ENCODE results near the gene CHST11.

Gene CHST11

DNA sequence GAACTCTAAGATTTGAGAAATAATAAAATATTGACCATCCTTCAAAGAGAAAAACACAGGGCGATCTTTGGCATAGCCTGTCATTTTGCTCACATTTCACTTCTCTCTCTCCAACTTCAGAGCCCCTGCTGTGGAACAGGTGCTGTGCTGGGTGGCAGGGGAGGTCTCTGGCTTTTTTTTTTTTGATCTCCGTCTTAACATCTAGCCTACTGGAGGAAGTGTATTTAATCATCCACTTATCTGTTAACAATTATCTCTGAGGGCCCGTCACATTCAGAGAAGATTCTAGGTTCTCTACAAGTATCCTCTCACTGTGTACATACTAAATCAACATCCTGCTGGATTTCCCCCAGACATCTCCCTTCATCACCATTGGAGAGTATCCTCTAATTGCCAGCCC, 34.1 kb downstream of the CHST11 start:
- H3K27me3 Mint-ChIP-seq = no peaks in the 10 kb centered on the region
- H3K4me1 Mint-ChIP-seq (ENCODE audit: low read depth) = peaks cover 92% of the 10 kb centered on the region
- peaks cover 14% of the 10 kb centered on the region for H3K36me3 Mint-ChIP-seq (ENCODE audit: low read depth)
- no peaks in the 10 kb centered on the region for H3K9me3 Mint-ChIP-seq
- H3K27ac Mint-ChIP-seq = peak overlapping the region; percentile 57
- H3K4me3 Mint-ChIP-seq = peak overlapping the region; percentile 24

DNA sequence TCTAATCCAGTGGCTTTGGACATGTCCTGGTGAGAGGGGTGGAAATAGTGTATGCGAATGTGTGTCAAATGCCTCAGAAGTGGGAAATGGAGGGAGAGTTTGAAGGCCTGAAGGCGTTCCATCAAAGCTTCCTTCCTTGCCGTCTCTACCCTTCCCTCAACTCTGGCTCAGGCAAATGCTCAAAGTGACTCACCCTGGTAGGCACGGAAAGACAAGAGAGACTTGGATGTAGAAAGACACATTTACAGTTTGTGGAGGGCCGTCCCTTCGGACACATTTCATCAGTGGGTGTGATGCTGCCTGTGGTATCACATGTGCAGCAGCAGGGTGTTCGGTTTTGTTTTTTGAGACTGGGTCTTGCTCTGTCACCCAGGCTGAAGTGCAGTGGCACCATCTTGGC, 36.7 kb downstream of the CHST11 start:
- H3K4me3 Mint-ChIP-seq = no peak overlapping the region
- no peaks in the 10 kb centered on the region for H3K9me3 Mint-ChIP-seq
- peaks cover 92% of the 10 kb centered on the region for H3K4me1 Mint-ChIP-seq (ENCODE audit: low read depth)
- peak overlapping the region; percentile 77 for H3K27ac Mint-ChIP-seq
- H3K27me3 Mint-ChIP-seq = no peaks in the 10 kb centered on the region
- H3K36me3 Mint-ChIP-seq (ENCODE audit: low read depth) = peaks cover 16% of the 10 kb centered on the region

DNA sequence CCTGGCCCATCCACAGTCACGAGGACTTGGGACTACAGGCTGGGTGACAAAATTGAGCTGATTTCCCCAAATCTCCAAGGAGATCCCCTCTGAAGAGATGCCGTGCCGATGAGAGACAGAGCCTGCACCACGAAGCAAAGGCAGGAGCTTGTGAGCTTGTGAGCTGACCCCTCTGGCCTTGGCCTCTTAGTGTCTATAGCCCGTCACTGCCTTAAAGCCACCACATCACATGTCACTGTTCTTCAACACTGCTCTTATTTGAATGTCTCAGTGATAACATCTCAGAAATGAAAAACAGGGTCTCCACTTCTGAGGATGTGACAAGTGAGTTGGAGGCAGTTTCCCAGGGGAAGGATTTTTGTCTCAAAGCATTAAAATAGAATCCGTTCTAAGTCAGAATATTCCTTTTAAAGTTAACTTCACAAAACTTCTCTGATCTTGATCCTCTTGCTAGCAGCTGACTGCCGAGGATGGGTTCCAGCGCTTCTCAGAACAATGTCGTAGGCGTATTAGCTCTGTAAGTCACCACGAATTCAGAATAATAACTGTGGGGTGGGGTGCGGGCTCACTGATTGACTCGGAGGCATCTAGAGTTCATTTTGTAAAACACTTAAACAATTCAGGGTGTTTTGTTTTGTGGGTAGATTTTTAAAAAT, 37.5 kb downstream of the CHST11 start:
- no peaks in the 10 kb centered on the region for H3K27me3 Mint-ChIP-seq

DNA sequence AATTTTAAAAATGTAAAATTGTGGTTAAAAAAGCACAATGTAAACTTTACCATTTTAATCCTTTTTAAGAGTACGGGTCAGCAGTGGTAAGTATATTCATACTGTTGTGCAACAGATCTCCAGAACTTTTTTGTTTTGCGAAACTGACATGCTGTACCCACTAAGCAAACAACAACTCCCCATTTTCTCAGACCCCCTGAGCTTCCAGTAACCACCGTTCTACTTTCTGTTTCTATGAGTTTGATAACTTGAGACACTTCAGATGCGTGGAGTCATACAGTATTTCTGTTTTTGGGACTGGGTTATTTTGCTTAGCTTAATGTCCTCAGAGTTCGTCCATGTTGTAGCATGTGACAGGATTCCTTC, 38.0 kb downstream of the CHST11 start:
- no peaks in the 10 kb centered on the region for H3K9me3 Mint-ChIP-seq
- peaks cover 100% of the 10 kb centered on the region for H3K4me1 Mint-ChIP-seq (ENCODE audit: low read depth)
- peak overlapping the region; percentile 74 for H3K4me3 Mint-ChIP-seq
- peaks cover 16% of the 10 kb centered on the region for H3K36me3 Mint-ChIP-seq (ENCODE audit: low read depth)
- H3K27ac Mint-ChIP-seq = peak overlapping the region; percentile 89
- no peaks in the 10 kb centered on the region for H3K27me3 Mint-ChIP-seq

More for the DNA sequence above, 37.5 kb downstream of the CHST11 start:
- Mint-ChIP-seq H3K27ac (peak overlapping the region; percentile 89), H3K36me3 (ENCODE audit: low read depth) (peaks cover 16% of the 10 kb centered on the region), H3K9me3 (no peaks in the 10 kb centered on the region), H3K4me3 (peak overlapping the region; percentile 74), H3K4me1 (ENCODE audit: low read depth) (peaks cover 99% of the 10 kb centered on the region)

DNA sequence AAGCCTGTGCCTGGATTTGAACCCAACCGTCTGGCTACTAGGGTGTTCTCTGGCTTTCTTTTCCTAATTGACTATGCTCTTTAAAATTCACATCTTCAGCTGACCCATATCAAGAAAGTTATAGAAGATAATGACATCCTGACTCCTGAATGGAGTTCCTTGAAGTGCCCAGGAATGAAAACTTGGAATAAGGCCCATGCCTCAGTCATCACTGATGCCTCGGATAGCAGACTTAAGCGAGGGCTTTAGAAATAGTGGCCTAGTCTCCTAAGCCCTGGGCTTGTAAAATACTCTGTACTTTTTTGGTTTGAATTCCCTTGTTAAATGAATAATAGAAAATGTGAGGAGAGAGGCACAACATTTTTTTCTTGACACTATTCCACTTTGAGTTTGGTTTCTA, 39.0 kb downstream of the CHST11 start:
- no peaks in the 10 kb centered on the region for H3K9me3 Mint-ChIP-seq
- no peaks in the 10 kb centered on the region for H3K27me3 Mint-ChIP-seq
- peak overlapping the region; percentile 25 for H3K4me3 Mint-ChIP-seq
- no peak overlapping the region for H3K27ac Mint-ChIP-seq
- peaks cover 16% of the 10 kb centered on the region for H3K36me3 Mint-ChIP-seq (ENCODE audit: low read depth)
- peaks cover 100% of the 10 kb centered on the region for H3K4me1 Mint-ChIP-seq (ENCODE audit: low read depth)

DNA sequence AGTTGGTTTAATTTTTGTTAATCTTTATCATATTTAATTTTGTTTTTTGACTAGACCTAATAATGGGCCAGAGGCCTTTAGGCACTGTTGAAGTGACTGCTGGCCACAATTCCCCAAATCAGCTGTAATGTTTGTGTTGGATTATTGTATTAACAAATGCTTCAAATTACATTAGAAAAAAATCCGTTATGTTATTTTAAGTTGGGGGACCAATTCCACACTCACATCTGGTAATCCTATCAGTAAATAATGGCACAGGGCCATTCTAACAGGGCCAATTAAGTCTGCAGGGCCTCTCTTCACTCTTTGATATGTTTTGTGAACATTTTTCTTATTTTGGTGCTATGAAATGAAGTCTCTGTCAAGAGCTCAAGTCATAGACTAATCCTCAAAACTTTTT, 39.6 kb downstream of the CHST11 start:
- Mint-ChIP-seq H3K4me3 (no peak overlapping the region), H3K27ac (no peak overlapping the region), H3K27me3 (no peaks in the 10 kb centered on the region), H3K36me3 (ENCODE audit: low read depth) (peaks cover 16% of the 10 kb centered on the region), H3K9me3 (no peaks in the 10 kb centered on the region), H3K4me1 (ENCODE audit: low read depth) (peaks cover 100% of the 10 kb centered on the region)

DNA sequence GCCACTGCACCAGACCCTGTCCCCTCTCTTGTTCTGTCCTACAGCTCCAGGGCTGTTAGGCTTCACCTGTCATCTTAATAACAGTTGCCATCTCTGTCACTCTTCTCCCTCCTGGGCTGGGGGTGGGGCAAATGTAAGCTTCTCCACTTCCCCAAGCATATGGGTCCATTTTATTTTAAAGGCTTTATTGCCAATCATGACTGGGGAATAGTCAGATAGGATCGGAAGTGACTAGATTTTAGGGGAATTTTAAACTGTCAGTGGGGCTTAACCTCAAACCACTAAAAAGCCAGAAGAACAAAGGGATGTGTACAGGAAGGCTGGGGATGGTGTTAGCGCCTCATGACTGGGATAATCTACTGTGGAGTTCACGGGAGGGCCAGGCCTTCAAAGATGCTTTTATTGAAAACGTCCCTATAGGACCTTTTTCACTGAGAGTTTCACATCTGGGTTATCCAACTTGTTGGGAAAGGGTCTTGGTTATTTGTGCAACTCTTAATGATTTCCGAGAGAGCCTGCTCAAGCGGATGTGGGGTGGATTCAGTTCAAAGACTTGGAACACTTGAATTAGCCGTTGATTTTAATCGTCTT, 41.6 kb downstream of the CHST11 start:
- Mint-ChIP-seq H3K36me3 (ENCODE audit: low read depth) (peaks cover 15% of the 10 kb centered on the region), H3K9me3 (no peaks in the 10 kb centered on the region), H3K4me1 (ENCODE audit: low read depth) (peaks cover 100% of the 10 kb centered on the region), H3K4me3 (peak overlapping the region; percentile 19), H3K27ac (peak overlapping the region; percentile 78), H3K27me3 (no peaks in the 10 kb centered on the region)

DNA sequence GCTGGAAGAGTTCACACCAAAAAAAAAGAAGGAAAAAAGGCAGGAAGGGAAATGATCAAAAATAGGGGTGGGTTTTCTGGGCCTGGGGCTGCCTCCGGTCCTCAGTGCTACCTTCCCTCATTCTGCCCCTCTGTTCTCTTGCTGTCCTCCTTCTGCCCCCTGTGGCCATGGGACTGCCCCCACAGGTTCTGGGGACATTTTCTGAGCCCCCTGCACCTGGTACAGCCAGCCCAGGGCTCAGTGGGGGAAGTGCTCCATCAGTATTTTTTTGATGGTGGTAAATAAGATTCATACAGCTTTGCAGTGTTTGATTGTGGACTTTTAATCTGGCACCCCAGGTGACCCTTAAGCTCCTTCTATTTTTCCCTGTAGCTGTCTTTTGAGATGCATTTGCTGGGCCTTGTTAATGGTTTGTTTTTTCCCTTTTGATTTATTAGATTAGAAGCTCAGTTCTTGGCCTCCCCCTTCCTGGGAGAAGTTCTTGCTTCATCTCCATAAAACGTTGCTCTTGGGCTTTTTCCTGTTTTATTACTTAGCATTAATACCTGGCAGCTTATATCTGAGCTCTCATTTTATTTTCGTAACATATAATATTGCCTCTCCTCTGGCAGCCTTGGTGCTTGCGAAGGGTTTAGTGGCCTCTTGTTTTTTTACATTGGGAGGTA, 43.1 kb downstream of the CHST11 start:
- Mint-ChIP-seq H3K9me3 (no peaks in the 10 kb centered on the region), H3K36me3 (ENCODE audit: low read depth) (peaks cover 15% of the 10 kb centered on the region), H3K4me3 (no peak overlapping the region), H3K27me3 (no peaks in the 10 kb centered on the region), H3K27ac (no peak overlapping the region), H3K4me1 (ENCODE audit: low read depth) (peaks cover 95% of the 10 kb centered on the region)

DNA sequence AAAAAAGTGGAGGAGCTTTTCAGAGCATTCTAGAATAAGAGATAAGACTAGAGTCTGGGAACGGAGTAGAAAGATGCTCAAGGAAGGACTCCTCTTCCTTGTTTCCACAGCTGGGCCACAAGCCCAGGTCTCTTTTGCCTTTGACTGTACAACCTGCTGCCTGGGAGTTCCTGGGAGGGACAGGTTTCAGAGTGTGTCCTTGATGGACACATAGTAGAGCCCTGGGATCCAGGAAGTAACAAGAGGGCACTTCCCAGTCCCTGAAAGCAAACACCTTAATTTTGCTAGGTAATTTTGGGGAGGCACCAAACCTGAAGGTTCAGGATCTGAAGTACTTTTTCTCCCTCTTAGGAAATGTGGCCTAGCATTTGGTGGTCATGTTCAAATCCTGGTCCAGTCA, 44.4 kb downstream of the CHST11 start:
- H3K27me3 Mint-ChIP-seq = no peaks in the 10 kb centered on the region
- peak overlapping the region; percentile 69 for H3K27ac Mint-ChIP-seq
- H3K4me3 Mint-ChIP-seq = no peak overlapping the region
- no peaks in the 10 kb centered on the region for H3K9me3 Mint-ChIP-seq
- peaks cover 93% of the 10 kb centered on the region for H3K4me1 Mint-ChIP-seq (ENCODE audit: low read depth)
- H3K36me3 Mint-ChIP-seq (ENCODE audit: low read depth) = peaks cover 9% of the 10 kb centered on the region

DNA sequence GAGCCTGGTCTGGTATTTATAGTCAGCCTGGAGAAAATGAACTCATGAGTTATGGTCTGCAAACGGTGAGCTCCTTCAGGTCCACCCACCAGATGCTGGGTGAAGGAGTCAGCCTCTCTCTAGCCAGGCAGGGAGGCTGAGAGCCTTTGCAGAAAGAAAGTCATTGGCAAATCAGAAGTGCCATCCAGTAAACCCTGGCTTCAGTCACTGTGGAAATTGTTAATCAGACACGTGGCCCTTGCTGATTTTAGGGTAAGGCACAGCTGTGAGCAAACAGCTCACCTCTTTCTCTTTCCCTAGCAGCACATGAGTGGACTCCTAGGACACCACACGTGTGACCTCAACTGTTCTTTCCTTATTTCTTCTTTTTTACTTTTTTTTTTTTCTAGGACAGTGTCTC, 44.9 kb downstream of the CHST11 start:
- Mint-ChIP-seq H3K27ac (peak overlapping the region; percentile 69), H3K4me1 (ENCODE audit: low read depth) (peaks cover 93% of the 10 kb centered on the region), H3K4me3 (no peak overlapping the region), H3K27me3 (no peaks in the 10 kb centered on the region), H3K9me3 (no peaks in the 10 kb centered on the region), H3K36me3 (ENCODE audit: low read depth) (peaks cover 9% of the 10 kb centered on the region)

DNA sequence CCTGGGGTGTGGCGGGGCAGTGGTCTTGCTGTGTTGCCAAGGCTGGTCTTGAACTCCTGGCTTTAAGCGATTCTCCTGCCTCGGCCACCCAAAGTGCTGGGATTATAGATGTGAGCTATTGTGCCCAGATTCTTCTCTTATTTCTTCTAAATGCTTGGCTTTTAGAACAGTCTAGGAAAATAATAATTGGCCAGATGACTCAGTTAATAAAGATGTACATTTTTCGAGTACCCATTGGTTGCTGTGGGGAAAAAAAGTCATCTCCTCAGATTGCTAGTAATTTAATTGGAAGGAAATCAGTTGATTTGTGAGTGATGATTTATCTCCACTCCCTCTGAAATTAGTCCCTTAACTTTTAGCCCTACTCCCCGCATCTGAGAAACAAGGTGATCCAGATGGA, 45.5 kb downstream of the CHST11 start:
- H3K9me3 Mint-ChIP-seq = no peaks in the 10 kb centered on the region
- peaks cover 9% of the 10 kb centered on the region for H3K36me3 Mint-ChIP-seq (ENCODE audit: low read depth)
- no peak overlapping the region for H3K4me3 Mint-ChIP-seq

DNA sequence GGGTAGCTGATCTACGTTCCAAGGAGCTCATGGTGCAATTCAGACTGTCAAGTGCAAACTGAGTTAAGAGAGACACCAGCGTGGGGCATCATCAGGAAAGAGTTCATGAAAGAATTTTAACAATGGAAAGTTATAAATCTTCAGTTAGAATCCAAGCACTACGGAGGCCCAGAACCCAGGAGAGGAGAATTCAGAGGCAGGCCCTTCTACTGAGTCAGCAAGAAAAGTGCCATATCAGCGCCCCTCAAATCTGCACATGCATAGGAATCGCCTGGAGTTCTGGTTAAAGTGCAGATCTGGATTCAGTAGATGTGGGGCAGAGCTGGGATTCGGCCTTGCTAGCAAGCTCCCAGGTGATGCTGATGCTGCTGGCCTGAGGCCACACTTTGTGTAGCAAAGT, 45.9 kb downstream of the CHST11 start:
- Mint-ChIP-seq H3K27me3 (no peaks in the 10 kb centered on the region), H3K36me3 (ENCODE audit: low read depth) (peaks cover 9% of the 10 kb centered on the region), H3K27ac (peak overlapping the region; percentile 22)

More for the DNA sequence above, 45.5 kb downstream of the CHST11 start:
- Mint-ChIP-seq H3K27me3 (no peaks in the 10 kb centered on the region), H3K4me1 (ENCODE audit: low read depth) (peaks cover 91% of the 10 kb centered on the region), H3K27ac (peak overlapping the region; percentile 45)

DNA sequence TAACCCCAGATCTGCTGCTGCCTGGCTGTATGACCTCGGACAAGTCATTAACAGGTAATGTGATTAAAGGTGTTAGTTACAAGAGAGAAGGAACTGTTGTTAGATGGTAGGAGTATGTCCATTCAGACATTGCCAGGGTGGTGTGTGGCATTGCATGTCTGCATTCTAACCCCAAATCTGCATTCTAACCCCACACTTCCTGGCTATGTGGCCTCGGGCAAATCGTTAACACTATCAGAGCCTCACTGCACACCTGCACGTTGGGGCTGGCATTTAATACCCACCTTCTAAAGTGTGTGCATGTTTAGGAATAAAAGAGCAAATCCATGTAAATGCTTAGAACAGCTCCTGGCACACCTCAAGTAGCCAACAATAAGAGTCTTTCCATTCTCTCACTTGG, 46.4 kb downstream of the CHST11 start:
- H3K27me3 Mint-ChIP-seq = no peaks in the 10 kb centered on the region
- peaks cover 9% of the 10 kb centered on the region for H3K36me3 Mint-ChIP-seq (ENCODE audit: low read depth)
- H3K4me3 Mint-ChIP-seq = no peak overlapping the region
- H3K27ac Mint-ChIP-seq = peak overlapping the region; percentile 22
- peaks cover 91% of the 10 kb centered on the region for H3K4me1 Mint-ChIP-seq (ENCODE audit: low read depth)
- H3K9me3 Mint-ChIP-seq = no peaks in the 10 kb centered on the region

More for the DNA sequence above, 45.9 kb downstream of the CHST11 start:
- Mint-ChIP-seq H3K4me3 (no peak overlapping the region), H3K4me1 (ENCODE audit: low read depth) (peaks cover 91% of the 10 kb centered on the region), H3K9me3 (no peaks in the 10 kb centered on the region)

DNA sequence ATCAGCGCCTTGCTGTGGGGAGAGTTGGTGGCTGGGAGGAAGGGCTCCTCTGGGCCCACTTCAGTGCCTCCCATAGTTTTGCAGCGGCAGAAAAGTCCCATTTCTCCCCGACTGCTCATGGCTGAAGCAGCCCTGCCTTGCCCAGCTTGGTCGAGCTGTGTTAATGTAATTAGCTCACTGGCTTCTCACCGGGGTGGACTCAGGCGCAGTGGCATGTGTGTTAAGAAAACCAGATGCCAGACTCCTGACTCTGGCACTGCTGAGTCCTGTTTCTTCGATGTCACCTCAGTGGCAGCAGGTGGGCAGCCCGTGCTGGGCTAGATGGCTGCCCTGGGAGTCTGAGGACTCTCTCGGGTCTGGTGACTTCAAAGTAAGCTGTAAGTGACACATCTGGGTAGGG, 47.4 kb downstream of the CHST11 start:
- Mint-ChIP-seq H3K4me1 (ENCODE audit: low read depth) (peaks cover 89% of the 10 kb centered on the region), H3K36me3 (ENCODE audit: low read depth) (peaks cover 16% of the 10 kb centered on the region), H3K9me3 (peaks cover 6% of the 10 kb centered on the region), H3K27ac (no peak overlapping the region), H3K27me3 (no peaks in the 10 kb centered on the region), H3K4me3 (no peak overlapping the region)

DNA sequence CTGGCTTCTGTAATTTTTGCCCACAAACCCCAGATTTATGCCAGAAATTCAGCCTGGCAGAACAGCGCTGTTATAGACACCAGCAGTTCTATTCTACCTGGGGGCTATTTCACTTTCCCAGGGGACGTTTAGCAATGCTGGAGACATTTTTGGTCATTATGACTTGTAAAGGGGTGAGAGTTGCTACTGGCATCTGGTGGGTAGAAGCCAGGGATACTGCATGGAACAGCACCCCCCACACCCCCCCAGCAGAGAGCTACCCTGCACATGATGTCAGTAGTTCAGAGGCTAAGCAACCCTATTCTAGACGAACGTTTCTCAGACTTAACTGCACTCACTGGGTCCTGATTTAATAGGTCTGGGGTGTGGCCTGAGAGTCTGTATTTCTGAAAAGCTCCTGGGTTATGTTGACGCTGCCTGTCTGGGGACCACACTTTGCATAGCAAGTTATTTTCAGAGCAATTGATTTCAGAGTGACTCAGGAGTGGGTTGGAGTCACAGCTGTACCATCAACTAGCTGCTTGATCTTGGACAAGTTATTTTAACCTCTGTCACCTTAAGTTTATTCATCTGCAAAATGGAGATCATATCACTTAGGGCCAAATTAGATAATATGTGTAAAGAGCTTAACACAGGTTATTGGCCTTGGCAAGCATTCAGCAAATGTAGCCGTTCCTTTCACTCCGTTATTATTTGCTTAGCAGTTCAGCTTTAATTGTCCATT, 48.5 kb downstream of the CHST11 start:
- peaks cover 89% of the 10 kb centered on the region for H3K4me1 Mint-ChIP-seq (ENCODE audit: low read depth)
- H3K27ac Mint-ChIP-seq = no peak overlapping the region
- H3K36me3 Mint-ChIP-seq (ENCODE audit: low read depth) = peaks cover 18% of the 10 kb centered on the region
- H3K4me3 Mint-ChIP-seq = no peak overlapping the region
- H3K9me3 Mint-ChIP-seq = peaks cover 7% of the 10 kb centered on the region
- H3K27me3 Mint-ChIP-seq = no peaks in the 10 kb centered on the region
